ENCODE results near the gene MRPL39.

MRPL39 gene

GRCh38 chr21:25640943-25641292 is 33.6 kb upstream of the MRPL39 start:
- no peak for DNase-seq (ENCODE audit: low read depth)
- no peak for TF ChIP-seq CTCF (conservative IDR thresholded peaks at IDR 0.05; ENCODE audit: control insufficient read depth, insufficient read depth, low read depth, low read length)
- H3K4me3 ChIP-seq (ENCODE audit: control insufficient read depth, low read depth, low read length), result no peak overlapping the region

- H3K4me3 ChIP-seq (ENCODE audit: control insufficient read depth, low read depth, low read length), result peak overlapping the region; percentile 57
- no peak for TF ChIP-seq CTCF (conservative IDR thresholded peaks at IDR 0.05; ENCODE audit: control insufficient read depth, insufficient read depth, low read depth, low read length)
- no peak for DNase-seq (ENCODE audit: low read depth)
Measured at GRCh38 chr21:25640202-25640942, 33.1 kb upstream of the MRPL39 start.

GRCh38 chr21:25639551-25640201 is 32.4 kb upstream of the MRPL39 start:
- no peak for TF ChIP-seq CTCF (conservative IDR thresholded peaks at IDR 0.05; ENCODE audit: control insufficient read depth, insufficient read depth, low read depth, low read length)
- DNase-seq (ENCODE audit: low read depth), result no peak
- H3K4me3 ChIP-seq (ENCODE audit: control insufficient read depth, low read depth, low read length), result peak overlapping the region; percentile 57

GRCh38 chr21:25638660-25639550 is 31.6 kb upstream of the MRPL39 start, which contains the start of gene JAM2:
TSS of gene JAM2 (plus strand) at chr21:25639258. CDS start at chr21:25639822, 564 bp downstream.
- no peak for DNase-seq (ENCODE audit: low read depth)
- no peak for TF ChIP-seq CTCF (conservative IDR thresholded peaks at IDR 0.05; ENCODE audit: control insufficient read depth, insufficient read depth, low read depth, low read length)
- H3K4me3 ChIP-seq (ENCODE audit: control insufficient read depth, low read depth, low read length), result peak within 1 kb of the TSS; percentile 57

- DNase-seq (ENCODE audit: low read depth), result no peak
- no peak overlapping the region for H3K4me3 ChIP-seq (ENCODE audit: control insufficient read depth, low read depth, low read length)
- no peak for TF ChIP-seq CTCF (conservative IDR thresholded peaks at IDR 0.05; ENCODE audit: control insufficient read depth, insufficient read depth, low read depth, low read length)
Measured at GRCh38 chr21:25637851-25638659, 30.8 kb upstream of the MRPL39 start.

GRCh38 chr21:25636727-25637126 is 29.4 kb upstream of the MRPL39 start:
- TF ChIP-seq CTCF (conservative IDR thresholded peaks at IDR 0.05; ENCODE audit: control insufficient read depth, insufficient read depth, low read depth, low read length), result no peak
- H3K4me3 ChIP-seq (ENCODE audit: control insufficient read depth, low read depth, low read length), result no peak overlapping the region
- peak; percentile 23 for DNase-seq (ENCODE audit: low read depth)
